ENCODE data around the gene HOMER2.

Gene HOMER2

GRCh38 chr15:82928711-82929110 is 23.8 kb downstream of the HOMER2 start:
- DNase-seq (ENCODE audit: low read depth), result no peak
- no peak for TF ChIP-seq CTCF (IDR thresholded peaks at IDR 0.05; ENCODE audit: low read depth, low read length, missing control alignments)
- H3K4me3 ChIP-seq (ENCODE audit: low read depth, low read length), result no peak overlapping the region
- in situ Hi-C loops (cut with HindIII; ENCODE audit: low sequenced_read_pairs), result no loop called here

GRCh38 chr15:82923744-82924143 is 28.8 kb downstream of the HOMER2 start:
- H3K4me3 ChIP-seq (ENCODE audit: low read depth, low read length), result no peak overlapping the region
- in situ Hi-C loops (cut with HindIII; ENCODE audit: low sequenced_read_pairs), result no loop called here
- no peak for TF ChIP-seq CTCF (IDR thresholded peaks at IDR 0.05; ENCODE audit: low read depth, low read length, missing control alignments)
- no peak for DNase-seq (ENCODE audit: low read depth)

GRCh38 chr15:82922737-82923136 is 29.8 kb downstream of the HOMER2 start:
- no peak for TF ChIP-seq CTCF (IDR thresholded peaks at IDR 0.05; ENCODE audit: low read depth, low read length, missing control alignments)
- in situ Hi-C loops (cut with HindIII; ENCODE audit: low sequenced_read_pairs), result no loop called here
- H3K4me3 ChIP-seq (ENCODE audit: low read depth, low read length), result no peak overlapping the region
- DNase-seq (ENCODE audit: low read depth), result no peak

- in situ Hi-C loops (cut with HindIII; ENCODE audit: low sequenced_read_pairs), result no loop called here
- TF ChIP-seq CTCF (IDR thresholded peaks at IDR 0.05; ENCODE audit: low read depth, low read length, missing control alignments), result no peak
- DNase-seq (ENCODE audit: low read depth), result no peak
- H3K4me3 ChIP-seq (ENCODE audit: low read depth, low read length), result no peak overlapping the region
These were observed 30.6 kb downstream of the HOMER2 start for GRCh38 chr15:82921939-82922338.

GRCh38 chr15:82921242-82921641 is 31.3 kb downstream of the HOMER2 start:
- no peak for DNase-seq (ENCODE audit: low read depth)
- H3K4me3 ChIP-seq (ENCODE audit: low read depth, low read length), result no peak overlapping the region
- in situ Hi-C loops (cut with HindIII; ENCODE audit: low sequenced_read_pairs), result no loop called here
- no peak for TF ChIP-seq CTCF (IDR thresholded peaks at IDR 0.05; ENCODE audit: low read depth, low read length, missing control alignments)

- in situ Hi-C loops (cut with HindIII; ENCODE audit: low sequenced_read_pairs), result no loop called here
- no peak overlapping the region for H3K4me3 ChIP-seq (ENCODE audit: low read depth, low read length)
- no peak for TF ChIP-seq CTCF (IDR thresholded peaks at IDR 0.05; ENCODE audit: low read depth, low read length, missing control alignments)
- no peak for DNase-seq (ENCODE audit: low read depth)
These were observed 33.2 kb downstream of the HOMER2 start for GRCh38 chr15:82919231-82919886.
